ENCODE results near the gene ANGEL2. TPM values are rescaled to one million over a fixed set of nuclear protein-coding genes. Genes with fewer than 3 reads are reported as not detected.

ANGEL2 gene
- total RNA-seq, 1 donor from 2014 or later, result 21.2 TPM

- Mint-ChIP-seq H3K27me3 (ENCODE audit: low read depth) (no peaks in the 10 kb centered on the region), H3K4me3 (ENCODE audit: unreplicated experiment) (no peak overlapping the region), H3K9me3 (ENCODE audit: low read depth) (no peaks in the 10 kb centered on the region), H3K36me3 (ENCODE audit: low read depth) (peaks cover 3% of the 10 kb centered on the region), H3K27ac (ENCODE audit: unreplicated experiment) (no peak overlapping the region), H3K4me1 (ENCODE audit: low read depth) (peaks cover 20% of the 10 kb centered on the region)
- TF ChIP-seq CTCF (IDR thresholded peaks at IDR 0.05), result no peak
- no peak for DNase-seq (ENCODE audit: low spot score)
Observed at GRCh38 chr1:212977781-212978645, 37.7 kb downstream of the ANGEL2 start.

GRCh38 chr1:212976586-212976985 lies 39.1 kb downstream of the ANGEL2 start:
- Mint-ChIP-seq H3K27ac (ENCODE audit: unreplicated experiment) (no peak overlapping the region), H3K27me3 (ENCODE audit: low read depth) (no peaks in the 10 kb centered on the region)

GRCh38 chr1:212975111-212975918 lies 40.4 kb downstream of the ANGEL2 start:
- peaks cover under 1% of the 10 kb centered on the region for H3K4me1 Mint-ChIP-seq (ENCODE audit: low read depth)
- no peak overlapping the region for H3K27ac Mint-ChIP-seq (ENCODE audit: unreplicated experiment)
- no peak overlapping the region for H3K4me3 Mint-ChIP-seq (ENCODE audit: unreplicated experiment)
- TF ChIP-seq CTCF (IDR thresholded peaks at IDR 0.05), result no peak
- peaks cover 3% of the 10 kb centered on the region for H3K36me3 Mint-ChIP-seq (ENCODE audit: low read depth)
- no peaks in the 10 kb centered on the region for H3K27me3 Mint-ChIP-seq (ENCODE audit: low read depth)
- H3K9me3 Mint-ChIP-seq (ENCODE audit: low read depth), result no peaks in the 10 kb centered on the region
- no peak for DNase-seq (ENCODE audit: low spot score)

More at GRCh38 chr1:212976586-212976985, 39.1 kb downstream of the ANGEL2 start:
- no peak for TF ChIP-seq CTCF (IDR thresholded peaks at IDR 0.05)
- peaks cover 3% of the 10 kb centered on the region for H3K36me3 Mint-ChIP-seq (ENCODE audit: low read depth)
- H3K4me1 Mint-ChIP-seq (ENCODE audit: low read depth), result peaks cover 14% of the 10 kb centered on the region
- no peaks in the 10 kb centered on the region for H3K9me3 Mint-ChIP-seq (ENCODE audit: low read depth)
- DNase-seq (ENCODE audit: low spot score), result no peak
- H3K4me3 Mint-ChIP-seq (ENCODE audit: unreplicated experiment), result no peak overlapping the region

- peaks cover 3% of the 10 kb centered on the region for H3K36me3 Mint-ChIP-seq (ENCODE audit: low read depth)
- DNase-seq (ENCODE audit: low spot score), result no peak
- H3K27me3 Mint-ChIP-seq (ENCODE audit: low read depth), result no peaks in the 10 kb centered on the region
Observed at GRCh38 chr1:212974711-212975110, 41.0 kb downstream of the ANGEL2 start.

More at GRCh38 chr1:212974711-212975110, 41.0 kb downstream of the ANGEL2 start:
- Mint-ChIP-seq H3K4me1 (ENCODE audit: low read depth) (no peaks in the 10 kb centered on the region), H3K27ac (ENCODE audit: unreplicated experiment) (no peak overlapping the region), H3K4me3 (ENCODE audit: unreplicated experiment) (no peak overlapping the region), H3K9me3 (ENCODE audit: low read depth) (no peaks in the 10 kb centered on the region)
- TF ChIP-seq CTCF (IDR thresholded peaks at IDR 0.05), result no peak
